H1 (cell line): ENCODE data around the gene PTPRF. TPM values are rescaled to one million over a fixed set of nuclear protein-coding genes. Genes with fewer than 3 reads are reported as not detected.

Experiments used
- BACH1 ChIP-seq: IDR thresholded peaks from 2 replicates; pipeline ENCODE4 v1.6.1; 2012; ENCODE audit warnings: low read length, improper control_type of control experiment
- BRCA1 ChIP-seq: IDR thresholded peaks from 2 replicates; pipeline ENCODE4 v1.6.1; 2012; ENCODE audit warnings: low read depth, low read length, improper control_type of control experiment
- JUN ChIP-seq: IDR thresholded peaks from 2 replicates; pipeline ENCODE4 v1.6.1; 2011; ENCODE audit warnings: low read depth, mild to moderate bottlenecking, improper control_type of control experiment, low read length
- PHF8 ChIP-seq: fragments of 200-600 bp; sonication (generic); conservative IDR thresholded peaks from 2 replicates; pipeline ENCODE4 v1.7.1; 2012; ENCODE audit warnings: low read depth, mild to moderate bottlenecking, inconsistent platforms, low read length, moderate library complexity
- TAF7 ChIP-seq: optimal IDR thresholded peaks from 2 replicates; pipeline ENCODE3; 2011; ENCODE audit warnings: low read depth, mild to moderate bottlenecking, inconsistent platforms, low read length, moderate library complexity, borderline replicate concordance
- polyA plus RNA-seq, 7 experiments: library from polyadenylated mRNA; depleted of rRNA in 3 of 7; stranded (reverse) in 5 of 7; unstranded in 2 of 7; fragments of >200 nt in 5 of 7; fragments of 200-250 nt in 2 of 7; gene quantifications; 1 replicate in 5 of 7; 2 replicates in 1 of 7; 4 replicates in 1 of 7; pipeline versions ENCODE4 v1.2.1 to v1.2.3, GENCODE V29; 2011 to 2013; ENCODE audit warnings: missing spikeins in 2 of 7, mixed read lengths in 2 of 7
- total RNA-seq: library from RNA; stranded (reverse); fragmentation: NEBNext Ultra II Directional; extraction: Animal tissue kit (Norgen Biotek cat#: 25700); gene quantifications from 2 replicates; pipeline ENCODE4 v1.2.1, GENCODE V29; 2021

Gene PTPRF
- total and polyA plus RNA-seq, 2 of the 8 experiments (the other 6 are each of a cell fraction or from before 2014, with no cell fraction given): 136 to 231 TPM

- TF ChIP-seq BACH1: no peak
- TF ChIP-seq JUN: no peak
- no peak for TF ChIP-seq BRCA1
- TF ChIP-seq TAF7: no peak
- TF ChIP-seq PHF8: no peak
Observed at GRCh38 chr1:43510621-43511020, 20.1 kb upstream of the PTPRF start (continued).
